Activated T-helper 1 cell treated with anti-CD3 and anti-CD28 coated beads, Interleukin-2, amount 50 U/mL, for 16 hours (primary cell): ENCODE measurements around the gene PIK3C3.
"Not testable (repeated sequence)": the region's sequence is repeated elsewhere in the genome, so short reads cannot be mapped to it uniquely, and the experiment has no call there.

ENCODE experiments used
- DNase-seq, 2 donors: peaks; one replicate each; pipeline ENCODE4 v3.0.0-alpha.2; 2020; ENCODE audit warnings: low read depth in 1 of 2, low spot score in 1 of 2

Gene PIK3C3

DNA sequence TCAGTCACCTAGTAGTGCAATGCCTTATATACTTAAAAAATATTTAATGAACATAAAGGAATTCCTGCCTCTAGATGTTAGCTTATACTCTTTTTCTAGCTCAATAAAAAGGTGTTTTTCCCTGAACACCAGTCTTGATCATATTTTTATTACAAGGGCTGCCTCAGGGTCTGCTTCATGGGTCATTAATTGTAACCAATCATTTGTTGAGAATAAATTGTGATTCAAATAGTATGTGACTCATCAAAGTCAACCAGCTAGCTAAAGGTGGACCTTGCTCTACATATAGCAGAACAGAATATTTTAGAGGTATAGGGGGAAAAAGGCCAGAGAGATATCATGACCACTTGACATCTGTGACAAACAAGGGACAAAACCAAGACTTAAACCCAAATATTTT is 114.0 kb downstream of the PIK3C3 start:
- DNase-seq: no peak

DNA sequence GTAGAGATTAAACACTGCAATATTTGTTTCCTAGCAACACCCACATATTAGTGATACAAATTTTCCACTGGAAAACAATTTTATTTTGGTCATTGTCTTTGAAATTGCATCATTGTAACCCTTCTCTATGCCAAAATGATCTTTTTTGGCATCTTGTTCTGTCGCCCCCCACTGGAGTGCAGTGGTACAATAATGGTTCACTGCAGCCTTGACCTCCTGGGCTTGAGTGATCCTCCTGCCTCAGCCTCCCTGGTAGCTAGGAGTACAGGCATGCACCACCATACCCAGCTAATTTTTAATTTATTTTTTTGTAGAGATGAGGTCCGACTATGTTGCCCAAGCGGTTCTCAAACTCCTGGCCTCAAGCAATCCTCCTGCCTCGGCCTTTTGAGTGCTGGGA is 117.4 kb downstream of the PIK3C3 start:
- no peak for DNase-seq

DNA sequence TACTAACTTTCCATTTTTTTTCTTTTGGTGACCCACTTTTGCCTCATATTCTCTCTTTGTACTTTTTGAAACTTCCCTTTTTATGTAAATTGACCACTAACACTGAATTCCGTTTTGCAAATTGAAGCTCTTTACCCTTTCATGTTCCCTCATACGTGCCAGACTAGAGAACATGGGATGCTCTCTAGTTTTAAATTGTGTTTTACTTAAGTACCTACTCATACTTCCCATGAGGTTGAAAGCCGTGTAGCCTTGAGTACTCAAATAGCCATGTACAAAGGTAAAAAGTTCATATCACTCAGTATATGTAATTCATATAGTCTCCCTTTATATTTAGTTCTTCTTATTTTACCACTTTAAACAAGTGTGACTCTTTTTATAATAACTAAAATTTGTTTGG is 119.7 kb downstream of the PIK3C3 start:
- no peak for DNase-seq

DNA sequence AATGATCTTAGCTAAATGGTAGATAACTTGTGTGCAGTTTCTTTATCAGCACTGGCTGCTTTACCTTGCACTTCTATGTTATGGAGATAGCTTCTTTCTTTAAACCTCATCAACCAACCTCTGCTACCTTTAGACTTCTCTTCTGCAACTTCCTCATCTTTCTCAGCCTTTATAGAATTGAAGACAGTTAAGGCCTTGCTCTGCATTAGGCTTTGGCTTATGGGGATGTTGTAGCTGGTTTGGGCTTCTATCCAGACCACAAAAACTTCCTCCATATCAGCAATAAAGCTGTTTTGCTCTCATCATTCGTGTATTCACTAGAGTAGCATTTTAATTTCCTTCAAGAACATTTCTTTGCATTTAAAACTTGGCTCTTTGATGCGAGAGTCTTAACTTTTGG is 123.7 kb downstream of the PIK3C3 start:
- DNase-seq: no peak

DNA sequence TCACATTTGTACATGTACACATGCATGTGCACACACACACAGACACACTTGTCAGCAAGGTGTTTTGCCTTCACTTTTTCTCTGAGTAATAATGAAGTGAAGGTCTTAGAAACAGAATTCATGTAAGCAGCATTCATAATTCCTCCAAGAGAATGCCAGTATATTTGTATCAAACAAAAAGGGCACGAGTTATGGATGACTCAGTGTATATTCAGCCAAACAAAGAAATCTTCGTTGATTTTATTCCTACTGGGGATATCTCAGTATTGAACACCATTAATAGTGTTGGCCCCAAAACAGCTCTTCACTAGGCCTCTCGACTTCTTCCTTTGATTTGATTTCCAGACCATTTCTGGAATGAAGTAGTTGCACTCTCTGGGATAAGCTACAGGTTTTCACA is 125.3 kb downstream of the PIK3C3 start:
- DNase-seq: no peak

DNA sequence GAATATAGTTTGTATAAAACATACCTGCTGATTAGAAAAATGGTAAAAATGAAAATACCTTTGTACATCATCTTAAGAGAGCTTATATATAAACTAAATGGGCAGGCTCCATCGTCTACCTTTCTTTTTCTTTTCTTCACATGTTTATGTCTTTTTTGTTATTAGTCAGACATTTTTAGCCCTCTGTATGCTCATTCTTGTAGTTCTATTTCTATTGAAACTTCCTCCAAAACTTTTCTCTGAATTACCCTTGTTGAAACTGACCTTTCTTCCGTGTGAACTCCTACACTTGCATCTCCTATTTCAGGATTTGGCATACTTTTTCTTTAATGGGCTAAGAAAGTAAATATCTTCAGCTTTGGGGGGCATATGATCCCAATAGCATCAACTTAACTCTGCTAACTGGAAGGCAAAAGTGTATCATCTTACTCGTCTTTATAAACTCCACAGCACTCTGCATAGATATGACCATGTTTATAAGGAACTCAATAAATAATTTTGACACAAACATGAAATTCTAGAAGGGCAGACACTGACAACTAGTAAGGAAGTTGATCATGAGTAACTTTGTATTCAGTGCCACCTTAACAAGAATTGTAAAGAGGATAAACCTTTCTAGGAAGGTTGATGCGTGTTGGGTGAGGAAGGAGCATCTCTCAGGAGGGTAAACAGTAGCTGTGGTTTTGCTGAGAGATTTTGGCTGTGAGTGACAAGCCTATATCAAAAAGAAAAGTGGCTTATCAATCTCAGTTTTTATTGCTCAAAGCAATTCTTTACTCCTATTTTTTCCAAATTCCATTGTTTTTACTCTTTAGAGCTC is 127.6 kb downstream of the PIK3C3 start:
- DNase-seq: no peak

DNA sequence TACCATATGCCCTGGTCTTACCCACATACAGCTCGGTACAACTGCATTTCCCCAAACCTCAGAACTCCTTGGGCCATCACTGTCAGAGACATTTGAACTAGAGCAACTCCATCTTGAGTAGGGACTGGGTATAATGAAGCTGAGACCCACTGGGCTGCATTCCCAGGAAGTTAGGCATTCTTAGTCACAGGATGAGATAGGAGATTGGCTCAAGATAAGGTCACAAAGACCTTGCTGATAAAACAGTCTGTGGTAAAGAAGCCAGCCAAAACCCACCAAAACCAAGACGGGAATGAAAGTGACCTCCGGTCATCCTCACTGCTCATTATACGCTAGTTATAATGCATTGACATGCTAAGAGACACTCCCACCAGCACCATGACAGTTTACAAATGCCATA is 131.3 kb downstream of the PIK3C3 start:
- no peak for DNase-seq

DNA sequence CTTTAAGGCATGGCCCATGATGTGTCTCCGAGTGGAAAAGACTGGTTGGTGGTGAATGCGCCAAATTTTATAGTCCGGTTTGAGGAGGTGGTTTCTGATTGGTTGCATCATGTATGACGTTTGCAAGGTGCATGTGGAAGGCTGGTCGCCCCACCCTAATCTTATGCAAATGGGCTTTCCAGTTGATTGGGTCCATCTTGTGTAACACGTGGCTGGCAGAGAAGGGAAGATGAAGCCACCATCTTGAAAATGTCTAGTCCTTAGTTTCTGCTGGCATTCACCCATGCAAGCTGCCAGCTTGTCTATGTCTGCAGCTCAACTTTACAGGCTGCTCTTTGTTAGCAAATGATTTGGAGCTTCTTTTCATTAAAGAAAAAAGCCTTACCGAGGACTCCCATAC is 132.2 kb downstream of the PIK3C3 start:
- no peak for DNase-seq

DNA sequence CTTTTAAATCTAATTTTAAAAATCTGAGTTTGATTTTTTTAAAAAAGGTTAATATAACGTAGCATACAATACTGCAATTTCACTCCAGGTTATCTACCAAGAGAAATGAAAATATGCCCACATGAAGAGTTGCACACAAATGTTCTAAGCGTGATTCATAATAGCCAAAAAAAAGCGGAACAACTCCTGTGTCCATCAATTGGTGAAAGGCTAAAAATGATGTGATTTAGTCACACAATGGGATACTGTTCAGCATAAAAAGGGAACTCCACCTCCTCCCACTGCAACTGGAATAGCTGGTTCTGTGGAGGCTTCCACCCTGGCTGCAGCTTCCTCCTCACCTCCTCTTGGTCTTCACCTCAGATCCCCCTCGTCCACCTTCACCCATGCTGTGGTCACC is 132.8 kb downstream of the PIK3C3 start:
- DNase-seq: no peak

DNA sequence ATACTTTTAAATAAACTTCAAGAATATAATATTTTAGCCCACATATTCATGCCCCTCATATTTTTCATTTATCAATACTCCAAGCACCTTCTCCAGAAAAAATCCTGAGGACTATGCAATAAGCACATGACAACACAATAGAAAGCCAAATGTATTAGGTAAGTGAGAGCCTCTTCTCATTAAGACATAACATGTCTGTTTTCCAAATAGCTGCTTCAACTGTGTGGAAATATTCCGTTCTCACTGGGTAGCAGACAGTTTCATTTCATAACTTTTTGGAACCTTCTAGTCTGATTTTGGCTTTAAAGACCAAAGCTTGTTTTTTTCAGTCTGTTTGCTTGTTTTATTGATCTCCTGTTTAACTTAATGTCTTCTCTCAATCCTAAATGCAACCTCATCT is 137.8 kb downstream of the PIK3C3 start:
- DNase-seq: no peak

DNA sequence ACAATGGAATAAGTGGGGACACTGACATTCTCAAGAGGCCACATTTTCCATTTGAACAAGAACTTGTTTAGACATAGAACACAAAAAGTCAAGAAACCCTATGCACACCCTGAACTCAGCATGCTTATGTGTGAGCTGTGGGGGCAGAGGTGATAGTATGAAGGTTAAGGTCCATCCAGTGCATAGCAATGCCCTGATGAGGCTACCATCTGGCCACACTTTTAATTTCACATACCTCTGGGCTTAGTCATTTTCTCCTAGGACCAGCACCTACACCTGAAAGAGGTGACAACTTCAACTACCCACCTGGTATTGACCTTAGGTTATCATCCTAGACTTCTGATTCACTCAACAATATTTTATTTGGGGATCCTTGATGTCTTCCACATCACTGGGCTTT is 139.8 kb downstream of the PIK3C3 start:
- DNase-seq: no peak

DNA sequence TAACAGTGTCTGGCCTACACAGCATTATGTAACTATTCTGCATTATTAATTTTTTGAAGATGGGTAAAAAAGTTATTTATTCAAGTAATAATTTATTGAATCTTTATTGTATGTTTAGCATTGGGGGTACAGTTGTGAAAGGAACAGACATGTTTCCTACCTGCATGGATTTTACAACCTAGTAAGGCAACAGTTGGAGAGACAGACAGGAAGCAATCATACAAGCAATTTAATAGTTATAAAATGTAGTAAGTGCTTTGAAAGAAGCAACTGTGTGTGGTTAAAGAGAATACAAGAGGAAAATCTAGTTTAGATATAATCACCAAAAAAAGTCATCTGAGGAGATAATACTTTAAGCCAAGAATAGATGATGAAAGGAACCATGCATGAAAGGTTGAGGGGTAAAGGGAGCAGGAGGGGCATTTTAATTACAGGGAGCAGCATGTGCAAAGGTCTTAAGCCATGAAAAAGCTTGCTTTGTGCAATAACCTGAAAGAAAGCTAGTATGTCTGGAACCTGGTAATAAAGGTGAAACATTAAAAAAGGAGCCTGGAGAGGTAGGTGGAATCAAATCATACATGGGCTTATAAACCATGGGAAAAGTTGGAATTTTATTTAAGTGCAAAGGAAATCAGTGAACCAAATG is 140.8 kb downstream of the PIK3C3 start:
- no peak for DNase-seq

DNA sequence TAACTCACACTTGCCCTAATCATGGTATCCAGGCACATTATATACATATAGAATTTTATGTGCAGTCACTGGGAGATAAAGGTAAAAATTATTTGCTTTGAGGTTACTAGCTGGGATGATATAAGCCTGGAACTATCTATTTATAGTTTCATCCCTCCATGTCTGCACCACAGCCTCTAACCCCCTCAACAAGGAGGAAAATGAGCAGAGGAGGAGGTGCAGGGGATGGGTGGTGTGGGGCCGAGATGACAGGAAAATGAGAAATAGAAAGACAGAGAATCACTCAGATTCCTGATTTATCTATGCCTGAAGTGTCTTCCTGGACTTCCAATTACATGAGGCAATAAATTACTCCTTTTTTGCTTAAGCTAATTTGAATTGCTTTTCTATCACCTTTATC is 145.2 kb downstream of the PIK3C3 start:
- DNase-seq: no peak

DNA sequence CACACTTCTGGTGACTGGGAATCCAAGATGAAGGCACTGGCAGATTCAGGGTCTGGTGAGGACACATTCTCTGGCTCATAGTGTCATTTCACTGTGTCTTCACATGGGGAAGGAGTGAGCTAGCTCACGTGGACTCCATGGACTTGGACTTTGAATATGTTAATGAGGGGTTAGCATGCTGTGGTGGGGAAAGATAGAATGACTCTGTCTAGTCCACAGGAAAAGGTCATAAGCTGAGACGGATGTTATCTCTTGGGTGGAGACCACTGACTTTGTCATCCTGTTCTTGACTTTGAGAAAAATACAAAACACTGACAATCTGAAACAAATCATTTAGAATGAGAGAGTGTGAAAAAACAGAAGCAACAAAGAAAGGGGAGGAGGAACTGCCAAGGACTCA is 145.9 kb downstream of the PIK3C3 start:
- no peak for DNase-seq

DNA sequence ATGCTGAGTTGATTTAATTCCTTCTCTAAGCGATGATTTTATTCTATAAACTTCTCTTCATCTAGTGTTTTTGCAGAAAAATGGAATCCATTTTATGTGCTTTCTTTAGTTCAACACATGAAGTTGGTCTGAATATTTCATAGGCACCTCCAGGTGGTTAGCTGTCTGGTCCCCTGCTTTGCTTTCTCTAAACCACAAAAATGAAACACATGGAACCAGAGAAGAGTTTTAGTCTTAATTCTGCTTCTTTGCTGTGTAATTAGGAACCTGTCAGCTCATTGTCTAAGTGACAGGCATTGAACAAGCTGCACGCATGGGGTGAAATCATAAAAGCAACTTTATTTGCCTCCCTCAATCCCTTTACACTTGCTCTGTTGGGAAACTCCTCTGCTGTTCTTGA is 150.4 kb downstream of the PIK3C3 start:
- no peak for DNase-seq

DNA sequence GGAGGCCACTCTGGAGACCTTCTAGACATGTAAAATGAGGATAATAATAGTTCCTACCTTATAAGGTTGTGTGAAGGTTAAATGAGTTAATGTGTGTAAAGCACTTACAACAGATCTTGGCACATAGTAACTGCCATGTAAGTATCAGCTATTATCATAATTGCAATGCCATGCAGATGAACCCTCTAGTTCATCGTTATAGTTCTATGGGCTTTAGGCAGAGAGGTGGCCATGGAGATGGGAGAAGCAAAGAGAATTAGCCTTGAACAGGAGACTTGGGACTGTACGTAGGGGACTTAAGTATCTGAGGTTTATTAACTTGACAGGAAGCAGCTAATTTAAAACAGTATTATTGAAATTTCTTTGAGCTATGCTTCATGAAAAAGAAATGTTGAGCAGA is 151.8 kb downstream of the PIK3C3 start:
- no peak for DNase-seq

DNA sequence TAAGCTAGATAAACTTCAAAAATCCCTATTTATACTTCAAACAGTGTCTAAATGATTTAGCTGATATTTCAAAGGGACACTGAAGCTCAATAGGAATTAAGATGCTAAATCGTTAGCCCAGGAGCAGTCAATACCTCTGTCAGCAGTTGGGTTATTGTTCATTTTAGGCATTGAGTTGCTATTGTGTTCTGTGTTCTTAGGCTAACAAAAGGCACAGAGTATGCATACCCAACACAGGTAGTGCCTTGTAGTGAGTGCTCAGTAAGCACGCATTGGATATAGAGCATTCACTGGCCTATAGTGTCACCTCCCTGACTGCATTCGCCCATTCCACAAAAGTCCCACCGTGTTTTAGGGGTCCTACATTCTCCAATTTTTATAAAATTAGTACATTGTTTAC is 152.3 kb downstream of the PIK3C3 start:
- DNase-seq: no peak

DNA sequence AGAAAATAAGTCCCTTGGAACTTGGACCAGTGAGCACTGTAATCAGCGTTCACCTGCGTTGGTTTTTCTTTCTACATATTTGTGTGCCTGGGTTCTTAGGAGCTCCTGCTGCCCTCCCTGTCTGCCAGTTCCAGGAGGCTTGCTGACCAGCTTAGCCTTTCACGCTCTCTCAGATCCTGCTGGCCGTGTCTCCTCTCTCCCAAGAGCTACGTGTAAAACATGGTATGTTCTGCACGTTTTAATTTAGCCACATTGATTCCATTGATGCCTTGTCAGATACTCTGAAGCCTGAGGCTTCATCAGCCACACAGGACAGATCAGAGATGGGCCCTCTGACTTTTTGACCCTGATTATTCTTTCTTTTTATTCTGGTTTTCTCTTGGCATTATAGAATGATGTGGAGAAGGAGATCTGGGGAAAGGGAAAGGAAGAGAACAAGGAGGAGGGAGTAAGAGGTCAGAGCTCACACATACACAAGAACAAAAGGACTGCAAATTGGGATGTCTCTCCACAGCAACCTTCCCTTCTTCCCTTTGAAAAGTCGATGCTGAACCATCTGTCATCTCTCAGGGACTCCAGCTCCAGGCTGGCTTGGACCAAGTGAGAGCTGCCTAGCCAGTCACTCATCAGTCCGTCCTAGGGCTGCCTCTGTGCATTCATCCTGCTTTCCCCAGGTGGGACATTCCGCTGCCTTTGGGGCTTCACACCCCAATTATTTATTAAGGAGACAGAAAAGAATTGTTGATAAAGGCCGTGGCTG is 152.8 kb downstream of the PIK3C3 start:
- no peak for DNase-seq

DNA sequence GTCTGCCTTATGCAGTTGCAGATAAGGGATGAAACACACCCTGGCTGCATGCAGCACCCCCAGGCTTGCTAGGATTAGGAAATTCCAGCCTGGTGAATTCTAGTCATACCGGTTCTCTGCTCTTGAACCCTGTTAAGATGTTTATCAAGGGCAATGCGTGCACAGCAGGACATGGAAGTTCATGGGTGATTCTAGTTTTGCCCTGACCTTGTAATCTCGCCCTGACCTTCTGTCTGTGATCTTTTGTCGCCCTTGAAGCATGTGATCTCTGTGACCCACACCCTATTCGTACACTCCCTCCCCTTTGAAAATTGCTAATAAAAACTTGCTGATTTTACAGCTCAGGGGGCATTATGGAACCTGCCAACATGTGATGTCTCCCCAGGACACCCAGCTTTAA is 157.1 kb downstream of the PIK3C3 start:
- not testable (repeated sequence) for DNase-seq

DNA sequence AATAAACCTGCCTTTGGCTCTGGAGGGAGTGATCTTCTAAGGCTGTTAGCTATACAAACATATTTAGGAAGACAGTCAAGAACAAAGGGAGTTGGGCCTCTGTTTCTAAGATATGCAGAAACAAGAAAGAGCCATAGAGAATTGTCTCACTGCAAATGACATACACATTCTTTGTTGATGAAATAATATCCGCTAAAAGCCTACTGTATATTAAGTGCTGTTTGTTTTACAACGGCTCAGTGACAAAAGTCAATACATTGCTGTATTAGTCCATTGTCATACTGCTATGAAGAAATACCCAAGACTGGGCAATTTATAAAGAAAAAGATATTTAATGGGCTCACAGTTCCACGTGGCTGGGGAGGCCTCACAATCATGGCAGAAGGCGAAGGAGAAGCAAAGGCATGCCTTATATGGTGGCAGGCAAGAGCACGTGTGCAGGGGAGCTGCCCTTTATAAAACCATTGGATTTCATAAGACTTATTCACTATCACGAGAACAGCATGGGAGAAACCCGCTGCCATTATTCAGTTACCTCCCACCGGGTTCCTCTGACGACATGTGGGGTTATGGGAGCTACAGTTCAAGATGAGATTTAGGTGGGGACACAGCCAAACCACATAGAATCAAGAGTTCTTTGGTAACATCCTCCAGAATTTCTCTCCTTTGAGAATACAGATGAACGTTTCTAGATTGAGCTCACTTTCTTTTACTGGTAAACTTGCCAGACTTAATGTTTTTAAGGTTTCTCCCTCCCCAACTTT is 157.8 kb downstream of the PIK3C3 start:
- no peak for DNase-seq

DNA sequence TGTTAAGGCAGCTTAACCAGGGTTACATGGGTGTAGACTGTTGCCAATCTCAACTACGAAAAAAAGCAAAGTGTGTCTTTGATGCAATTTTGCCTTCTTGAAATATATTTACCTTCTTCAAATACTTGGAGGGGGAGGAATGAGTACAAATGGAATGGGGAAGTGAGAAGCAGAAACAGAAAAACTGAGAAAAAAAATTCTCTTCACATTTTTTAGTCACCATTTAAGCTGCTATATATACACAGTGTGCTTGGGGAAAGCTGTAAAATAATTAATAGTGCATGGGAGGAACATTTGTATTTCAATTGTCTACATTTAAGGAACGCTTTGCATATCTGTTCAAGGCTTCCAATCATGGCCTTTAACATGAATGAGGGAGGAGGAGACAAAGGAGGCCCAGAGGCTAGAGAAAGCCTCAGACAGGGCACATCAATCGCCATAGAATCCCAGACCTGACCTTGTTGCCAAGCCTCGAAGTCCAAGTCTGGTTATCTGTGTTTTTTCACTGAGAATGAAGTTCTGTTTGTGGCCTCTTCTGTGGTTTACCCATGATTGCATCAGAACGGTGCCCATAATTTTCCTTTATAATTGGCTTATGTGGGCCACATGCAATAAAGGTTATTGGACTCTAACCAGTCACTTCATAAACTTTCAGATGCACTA is 158.6 kb downstream of the PIK3C3 start:
- no peak for DNase-seq
